ENCODE results near the gene PCDHA3. TPM values are rescaled to one million over a fixed set of nuclear protein-coding genes. Genes with fewer than 3 reads are reported as not detected.
"Not testable (repeated sequence)": the region's sequence is repeated elsewhere in the genome, so short reads cannot be mapped to it uniquely, and the experiment has no call there.

Gene PCDHA3
- total RNA-seq, 1 experiment from 2014 or later = 0.48 TPM

DNA sequence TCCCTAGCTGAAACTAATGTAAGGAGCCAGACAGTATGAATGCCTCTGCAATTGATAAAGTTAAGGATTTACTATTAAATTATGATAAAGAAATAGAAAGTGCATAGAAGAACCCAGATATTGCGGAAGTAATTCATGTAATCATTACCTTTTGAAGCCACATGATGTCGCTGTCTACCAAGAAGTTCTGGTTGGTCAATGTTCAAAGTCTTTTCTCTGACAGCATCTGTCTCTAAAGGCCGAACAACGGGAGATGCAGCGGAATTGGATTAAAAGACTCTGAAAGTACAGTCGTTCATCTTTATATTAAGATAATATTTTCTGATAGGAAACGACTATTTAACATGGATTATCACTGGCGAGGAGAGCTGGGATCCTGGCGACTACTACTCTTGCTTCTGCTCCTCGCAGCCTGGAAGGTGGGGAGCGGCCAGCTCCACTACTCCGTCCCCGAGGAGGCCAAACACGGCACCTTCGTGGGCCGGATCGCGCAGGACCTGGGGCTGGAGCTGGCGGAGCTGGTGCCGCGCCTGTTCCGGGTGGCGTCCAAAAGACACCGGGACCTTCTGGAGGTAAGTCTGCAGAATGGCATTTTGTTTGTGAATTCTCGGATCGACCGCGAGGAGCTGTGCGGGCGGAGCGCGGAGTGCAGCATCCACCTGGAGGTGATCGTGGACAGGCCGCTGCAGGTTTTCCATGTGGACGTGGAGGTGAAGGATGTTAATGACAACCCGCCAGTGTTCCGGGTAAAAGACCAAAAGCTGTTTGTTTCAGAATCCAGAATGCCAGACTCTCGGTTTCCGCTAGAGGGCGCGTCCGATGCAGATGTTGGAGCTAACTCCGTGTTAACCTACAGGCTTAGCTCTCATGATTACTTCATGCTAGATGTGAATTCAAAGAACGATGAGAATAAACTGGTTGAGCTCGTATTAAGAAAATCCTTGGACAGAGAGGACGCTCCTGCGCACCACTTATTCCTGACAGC, 40.4 kb downstream of the PCDHA3 start, which contains the start of gene PCDHA8:
TSS of gene PCDHA8 (plus strand) at position 210 of the 985 bp plus-strand sequence. CDS start at position 345, 135 bp downstream.
- in situ Hi-C loops (cut with HindIII; ENCODE audit: low pct_unique_long_range_greater_than_20kb, low sequenced_read_pairs) = no loop called here
- peak; percentile 55 for DNase-seq (ENCODE audit: low read depth, low spot score)

- in situ Hi-C loops (cut with HindIII; ENCODE audit: low pct_unique_long_range_greater_than_20kb, low sequenced_read_pairs) = no loop called here
- DNase-seq (ENCODE audit: low read depth, low spot score) = no peak
Measured at GRCh38 chr5:140842798-140843733, 42.2 kb downstream of the PCDHA3 start.

- in situ Hi-C loops (cut with HindIII; ENCODE audit: low pct_unique_long_range_greater_than_20kb, low sequenced_read_pairs); DNase-seq (ENCODE audit: low read depth, low spot score): not testable (repeated sequence)
Measured at GRCh38 chr5:140848139-140849102, 47.6 kb downstream of the PCDHA3 start, which contains the start of gene PCDHA9. Gene PCDHA9, plus strand, starts transcription at chr5:140848382. Its CDS starts 114 bp downstream, at chr5:140848496.

- in situ Hi-C loops (cut with HindIII; ENCODE audit: low pct_unique_long_range_greater_than_20kb, low sequenced_read_pairs); DNase-seq (ENCODE audit: low read depth, low spot score): not testable (repeated sequence)
Measured at GRCh38 chr5:140849831-140850634, 49.2 kb downstream of the PCDHA3 start.

Other genes starting within 250 kb of the PCDHA3 start
- 32.2 and 40.9 TPM in 2 replicates for gene SRA1, start 243.6 kb upstream of the PCDHA3 start, total RNA-seq (2014; rRNA removed; shearing (Covaris generic))
- 9.2 and 12.0 TPM in 2 replicates for gene APBB3, start 236.5 kb upstream of the PCDHA3 start, total RNA-seq (2014; rRNA removed; shearing (Covaris generic))
- gene SLC35A4, start 236.2 kb upstream of the PCDHA3 start, total RNA-seq (2014; rRNA removed; shearing (Covaris generic)) = 14.2 and 16.7 TPM in 2 replicates
- not detected in 2 replicates for gene CD14, start 167.9 kb upstream of the PCDHA3 start, total RNA-seq (2014; rRNA removed; shearing (Covaris generic))
- gene TMCO6, start 161.6 kb upstream of the PCDHA3 start, total RNA-seq (2014; rRNA removed; shearing (Covaris generic)) = 10.0 and 11.3 TPM in 2 replicates
- gene NDUFA2, start 153.4 kb upstream of the PCDHA3 start, total RNA-seq (2014; rRNA removed; shearing (Covaris generic)) = 78.7 and 94.2 TPM in 2 replicates
- gene IK, start 153.2 kb upstream of the PCDHA3 start, total RNA-seq (2014; rRNA removed; shearing (Covaris generic)) = 83.7 and 87.8 TPM in 2 replicates
- 27.6 and 29.2 TPM in 2 replicates for gene WDR55, start 136.2 kb upstream of the PCDHA3 start, total RNA-seq (2014; rRNA removed; shearing (Covaris generic))
- gene DND1, start 127.5 kb upstream of the PCDHA3 start, total RNA-seq (2014; rRNA removed; shearing (Covaris generic)) = 0.26 and 0.75 TPM in 2 replicates
- 58.6 and 67.8 TPM in 2 replicates for gene HARS1, start 109.7 kb upstream of the PCDHA3 start, total RNA-seq (2014; rRNA removed; shearing (Covaris generic))
- gene HARS2, start 109.6 kb upstream of the PCDHA3 start, total RNA-seq (2014; rRNA removed; shearing (Covaris generic)) = 38.9 and 39.8 TPM in 2 replicates
- 53.4 and 58.9 TPM in 2 replicates for gene ZMAT2, start 100.6 kb upstream of the PCDHA3 start, total RNA-seq (2014; rRNA removed; shearing (Covaris generic))
- 0.48 and 0.55 TPM in 2 replicates for gene PCDHA1, start 14.9 kb upstream of the PCDHA3 start, total RNA-seq (2014; rRNA removed; shearing (Covaris generic))
- 0.08 and 0.13 TPM in 2 replicates for gene PCDHA2, start 6.2 kb upstream of the PCDHA3 start, total RNA-seq (2014; rRNA removed; shearing (Covaris generic))
- 0.48 and 0.67 TPM in 2 replicates for gene PCDHA4, start 6.0 kb downstream of the PCDHA3 start, total RNA-seq (2014; rRNA removed; shearing (Covaris generic))
- 0.40 and 0.77 TPM in 2 replicates for gene PCDHA5, start 20.6 kb downstream of the PCDHA3 start, total RNA-seq (2014; rRNA removed; shearing (Covaris generic))
- not detected in 2 replicates for gene PCDHA6, start 26.9 kb downstream of the PCDHA3 start, total RNA-seq (2014; rRNA removed; shearing (Covaris generic))
- gene PCDHA7, start 33.2 kb downstream of the PCDHA3 start, total RNA-seq (2014; rRNA removed; shearing (Covaris generic)) = 1.3 and 1.4 TPM in 2 replicates
- gene PCDHA8, start 40.1 kb downstream of the PCDHA3 start, total RNA-seq (2014; rRNA removed; shearing (Covaris generic)) = 0.03 TPM in 1 of 2 replicates, not detected in the other
- 0.05 TPM in 1 of 2 replicates, not detected in the other for gene PCDHA9, start 47.3 kb downstream of the PCDHA3 start, total RNA-seq (2014; rRNA removed; shearing (Covaris generic))
- gene PCDHA10, start 54.8 kb downstream of the PCDHA3 start, total RNA-seq (2014; rRNA removed; shearing (Covaris generic)) = 0.16 TPM in 1 of 2 replicates, not detected in the other
- gene PCDHA11, start 67.9 kb downstream of the PCDHA3 start, total RNA-seq (2014; rRNA removed; shearing (Covaris generic)) = 1.0 and 1.9 TPM in 2 replicates
- gene PCDHA12, start 74.3 kb downstream of the PCDHA3 start, total RNA-seq (2014; rRNA removed; shearing (Covaris generic)) = 0.08 and 0.19 TPM in 2 replicates
- gene PCDHA13, start 81.1 kb downstream of the PCDHA3 start, total RNA-seq (2014; rRNA removed; shearing (Covaris generic)) = 0.29 and 0.53 TPM in 2 replicates
- 0.58 and 0.72 TPM in 2 replicates for gene PCDHAC1, start 125.2 kb downstream of the PCDHA3 start, total RNA-seq (2014; rRNA removed; shearing (Covaris generic))
- 0.32 TPM in 2 replicates for gene PCDHAC2, start 165.4 kb downstream of the PCDHA3 start, total RNA-seq (2014; rRNA removed; shearing (Covaris generic))

All from SK-MEL-5 (cell line).